ENCODE results near the gene RYK.
A peak's percentile ranks its signal among the peaks of the same experiment; 100 is the strongest.
"Not testable (repeated sequence)": the region's sequence is repeated elsewhere in the genome, so short reads cannot be mapped to it uniquely, and the experiment has no call there.

Gene RYK

GRCh38 chr3:134250717-134251220 lies at the start of gene RYK:
Gene RYK (minus strand): TSS chr3:134250859. CDS start chr3:134250654, 205 bp downstream.
- peak; percentile 66 to 90 for DNase-seq

- DNase-seq: no peak
Measured at GRCh38 chr3:134299888-134300206, 49.2 kb upstream of the RYK start.

DNA sequence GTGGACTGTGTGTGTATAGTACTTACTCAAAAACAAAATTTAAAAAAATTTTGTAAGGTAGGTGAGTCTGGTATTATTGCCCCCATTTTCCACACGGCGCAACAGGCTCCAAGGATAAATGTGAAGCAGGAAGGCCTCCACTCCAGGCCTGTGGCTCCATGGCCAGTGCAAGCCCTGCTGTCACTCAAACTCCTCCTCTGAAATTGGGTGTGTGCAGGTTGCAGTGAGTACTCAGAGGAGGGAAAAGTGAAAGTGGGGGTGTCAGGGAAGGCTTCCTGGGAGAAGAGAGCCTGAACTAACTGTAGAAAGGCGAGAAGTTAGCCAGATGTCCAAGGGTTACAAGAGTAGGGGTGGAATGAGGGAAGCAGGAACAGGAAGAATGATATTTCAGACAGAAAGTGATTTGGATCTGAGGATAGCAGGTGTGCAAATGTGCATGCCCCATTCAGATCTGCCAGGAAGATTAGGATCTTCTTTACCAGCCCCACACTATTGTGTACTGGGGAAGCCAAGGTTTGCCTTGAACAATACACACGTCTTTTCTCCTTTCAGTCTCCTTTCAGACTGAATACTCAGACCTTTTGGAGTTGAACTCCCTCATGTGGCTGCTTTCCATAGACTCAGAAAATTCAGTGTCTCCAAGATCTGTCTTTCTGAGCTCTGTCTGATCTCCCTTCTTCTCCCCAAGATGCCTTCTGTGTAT lies 48.7 kb upstream of the RYK start:
- DNase-seq: peak in 1 of 2 experiments; percentile 47

DNA sequence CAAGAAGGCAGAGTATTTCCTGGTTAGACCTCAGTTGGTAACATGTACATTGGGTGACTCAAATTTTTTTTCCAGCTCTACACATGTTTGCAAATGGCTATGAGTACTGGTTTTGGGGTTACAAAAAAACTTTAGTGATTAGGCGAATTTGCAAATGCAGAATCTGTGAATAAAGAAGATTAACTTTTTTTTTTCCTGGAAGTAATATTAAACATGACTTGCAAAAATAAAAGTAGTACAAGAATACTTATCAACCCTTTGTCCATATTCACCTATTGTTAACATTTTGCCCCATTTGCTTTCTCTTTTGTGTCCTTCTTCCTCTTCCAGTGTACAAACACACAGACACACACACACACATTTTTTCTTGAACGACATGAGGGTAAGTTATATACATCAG lies 47.6 kb upstream of the RYK start:
- DNase-seq: no peak

DNA sequence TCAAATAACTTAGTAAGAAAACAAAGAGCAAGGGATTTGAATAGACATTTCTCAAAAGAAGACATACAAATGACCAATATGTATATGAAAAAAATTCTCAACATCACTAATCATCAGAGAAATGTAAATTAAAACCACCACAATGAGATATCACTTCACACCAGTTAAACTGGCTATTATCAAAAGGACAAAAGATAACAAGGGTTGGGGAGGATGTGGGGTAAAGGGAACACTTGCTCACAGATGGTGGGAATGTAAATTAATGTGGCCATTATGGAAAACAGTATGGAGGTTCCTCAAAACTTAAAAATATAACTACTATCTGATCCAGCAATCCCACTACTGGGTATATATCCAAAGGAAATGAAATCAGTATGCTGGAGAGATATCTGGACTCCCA lies 46.0 kb upstream of the RYK start:
- no peak for DNase-seq

GRCh38 chr3:134295930-134296329 lies 45.3 kb upstream of the RYK start:
- no peak for DNase-seq

DNA sequence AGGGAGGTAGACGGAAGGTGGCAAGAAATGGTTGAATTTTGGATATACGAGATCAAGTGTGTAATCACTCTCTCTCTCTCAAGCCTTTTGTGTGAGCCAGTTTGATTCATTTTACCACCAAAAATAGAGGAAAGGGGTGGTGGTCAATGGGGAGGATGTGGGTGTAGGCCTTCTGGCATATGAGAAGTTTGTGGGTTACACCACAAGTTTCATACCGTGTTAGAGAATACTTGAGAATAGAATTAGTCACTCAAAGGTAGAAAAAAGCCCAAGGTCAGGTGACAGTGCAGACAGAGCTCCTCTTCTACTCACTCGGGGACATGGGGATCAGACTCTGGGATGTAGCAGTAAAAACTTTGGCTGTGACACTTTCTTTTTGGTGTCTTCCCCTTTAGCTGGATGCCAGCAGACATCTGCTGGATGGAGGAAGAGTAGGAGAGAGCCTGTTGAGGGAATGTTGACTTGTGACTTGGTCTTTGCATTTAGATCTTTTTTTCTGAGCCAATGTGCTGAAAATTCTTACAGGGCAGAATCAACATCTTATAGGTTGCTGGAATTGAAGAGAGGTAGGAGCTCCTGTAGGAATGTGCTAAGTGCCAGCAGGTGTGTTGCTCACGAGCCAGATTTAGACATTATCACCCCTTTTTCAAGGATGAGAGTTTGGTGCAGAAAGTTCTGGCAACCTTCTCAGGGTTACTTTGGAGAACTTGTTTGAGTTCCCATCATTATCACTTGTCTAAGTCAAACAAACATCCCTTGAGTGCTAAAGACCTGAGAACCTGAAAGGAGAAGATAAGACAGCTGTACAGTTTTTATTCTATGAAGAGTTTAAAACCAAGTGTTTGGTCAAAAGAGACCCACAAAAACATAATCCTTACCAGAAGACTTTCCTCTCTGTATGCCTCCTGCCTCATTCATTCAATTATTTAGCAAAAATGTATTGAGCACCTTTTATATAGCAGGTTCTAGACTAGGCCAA lies 43.9 kb upstream of the RYK start:
- DNase-seq: no peak

DNA sequence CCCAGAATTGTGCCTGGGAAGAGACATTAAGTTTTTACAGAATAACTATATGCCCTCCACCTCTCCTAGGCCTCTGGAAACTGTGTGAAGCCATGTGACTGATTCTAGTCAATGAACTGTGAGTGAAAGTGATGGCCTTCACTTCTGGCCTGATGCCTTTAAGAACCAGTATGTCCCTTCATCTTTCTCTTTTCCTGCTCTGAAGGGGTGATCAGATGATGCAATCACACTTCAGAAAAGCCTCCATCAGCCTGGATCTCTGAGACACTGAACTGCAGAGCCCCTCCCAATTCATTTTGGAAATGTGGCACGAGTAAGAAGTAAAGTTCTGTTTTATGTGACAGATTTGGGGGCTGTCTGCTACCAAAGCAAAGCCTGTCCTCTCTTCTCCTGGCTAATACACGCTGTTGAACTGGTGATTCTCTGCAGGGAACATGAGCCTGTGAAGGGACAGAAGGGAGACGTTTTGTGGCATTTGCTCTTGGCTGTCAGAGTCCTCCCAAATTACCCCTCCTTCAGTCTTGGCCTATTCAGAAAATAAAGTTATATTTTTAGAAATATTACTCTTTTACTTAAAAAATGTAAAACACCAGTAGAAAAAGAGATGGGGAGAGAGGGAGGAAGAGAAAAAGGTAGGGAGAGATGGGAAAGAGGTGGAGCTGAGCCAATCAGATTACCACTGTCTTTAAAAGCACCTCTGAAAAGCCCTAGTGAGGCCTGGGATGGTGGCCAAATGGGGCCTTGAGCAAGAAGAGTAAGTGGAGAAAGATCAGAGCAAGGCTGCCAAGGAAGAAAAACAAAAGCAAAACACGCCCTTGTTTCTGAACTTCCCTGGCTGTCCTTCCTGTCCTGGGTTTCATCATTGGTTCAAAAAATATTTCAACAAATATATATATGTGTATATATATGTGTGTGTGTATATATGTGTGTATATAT lies 40.9 kb upstream of the RYK start:
- DNase-seq: no peak

GRCh38 chr3:134287512-134287911 lies 36.9 kb upstream of the RYK start:
- DNase-seq: no peak

- no peak for DNase-seq
Measured at GRCh38 chr3:134284438-134284837, 33.8 kb upstream of the RYK start.

GRCh38 chr3:134282659-134283047 lies 32.0 kb upstream of the RYK start:
- no peak for DNase-seq

DNA sequence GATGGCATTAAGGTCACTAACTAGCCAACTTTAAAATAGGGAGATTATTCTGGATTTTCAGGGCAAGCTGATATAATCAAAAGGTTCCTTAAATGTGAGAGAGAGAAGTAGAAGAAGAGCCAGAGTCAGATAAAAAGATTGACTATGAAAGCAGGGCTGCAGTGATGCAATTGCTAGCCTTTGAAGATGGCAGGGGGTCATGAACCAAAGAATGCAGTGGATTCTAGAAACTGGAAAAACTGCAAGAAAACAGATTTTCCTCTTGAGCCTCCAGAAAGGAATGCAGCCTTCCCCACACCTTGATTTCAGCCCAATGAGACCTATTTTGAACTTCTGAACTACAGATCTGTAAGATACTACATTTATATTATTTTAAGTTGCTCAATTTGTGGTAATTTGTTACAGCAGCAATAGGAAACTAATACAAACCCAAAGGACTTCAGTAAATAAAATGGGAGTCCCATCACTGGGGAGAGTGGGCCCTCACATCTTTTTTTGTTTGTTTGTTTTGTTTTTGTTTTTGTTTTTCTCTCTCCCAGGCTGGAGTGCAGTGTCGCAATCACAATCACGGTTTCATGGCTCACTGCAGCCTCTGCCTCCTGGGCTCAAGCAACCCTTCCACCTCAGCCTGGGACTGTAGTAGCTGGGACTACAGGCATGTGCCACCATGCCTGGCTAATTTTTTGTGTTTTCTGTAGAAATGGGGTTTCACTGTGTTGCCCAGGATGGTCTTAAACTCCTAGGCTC lies 31.4 kb upstream of the RYK start:
- no peak for DNase-seq

- DNase-seq: no peak
Measured at GRCh38 chr3:134279466-134279865, 28.8 kb upstream of the RYK start.

DNA sequence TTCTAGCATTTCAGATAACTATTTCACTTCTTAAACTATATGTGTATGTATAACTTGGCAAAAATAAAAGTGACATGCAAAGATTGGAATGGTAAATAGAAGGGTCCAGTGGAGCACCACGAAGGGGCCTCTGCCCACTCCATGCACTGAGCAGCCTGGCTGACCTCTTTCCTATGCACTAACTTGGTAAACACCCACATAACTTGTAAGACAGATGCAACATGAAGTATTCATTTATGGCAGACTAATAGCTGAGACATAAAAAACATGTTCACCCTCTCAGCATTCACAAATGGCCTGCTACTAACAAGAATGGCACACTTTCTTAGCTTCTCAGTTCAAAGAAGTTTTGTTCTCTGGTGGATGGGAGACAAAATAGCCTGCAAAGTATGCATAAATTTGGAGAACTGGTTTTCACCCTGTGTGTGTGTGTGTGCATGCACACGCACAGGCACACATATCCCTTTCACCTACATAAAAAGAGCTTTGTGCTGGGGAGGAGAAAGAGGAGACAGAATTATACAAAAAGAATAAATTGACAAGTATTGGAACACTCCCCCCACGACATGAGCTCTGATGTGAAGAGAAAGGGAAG lies 26.5 kb upstream of the RYK start:
- no peak for DNase-seq

DNA sequence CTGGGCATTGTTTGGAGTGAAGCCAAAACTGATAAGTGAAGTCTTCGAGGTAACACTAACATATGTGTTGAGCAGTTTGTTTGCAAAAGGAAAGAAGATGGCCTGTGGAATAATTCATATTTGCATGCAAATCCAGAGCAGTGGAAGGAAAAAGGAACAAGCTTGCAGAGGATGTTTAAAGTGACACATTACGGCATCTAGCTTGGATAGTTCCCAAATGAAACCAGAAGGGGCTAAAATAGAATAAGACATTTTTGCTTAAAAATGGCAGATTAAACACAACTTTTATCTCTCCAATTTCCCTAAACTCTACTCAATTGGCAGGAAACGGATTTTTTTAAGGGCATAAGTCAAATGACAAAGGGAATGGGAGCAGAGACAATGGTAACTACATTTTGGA lies 25.4 kb upstream of the RYK start:
- DNase-seq: no peak

DNA sequence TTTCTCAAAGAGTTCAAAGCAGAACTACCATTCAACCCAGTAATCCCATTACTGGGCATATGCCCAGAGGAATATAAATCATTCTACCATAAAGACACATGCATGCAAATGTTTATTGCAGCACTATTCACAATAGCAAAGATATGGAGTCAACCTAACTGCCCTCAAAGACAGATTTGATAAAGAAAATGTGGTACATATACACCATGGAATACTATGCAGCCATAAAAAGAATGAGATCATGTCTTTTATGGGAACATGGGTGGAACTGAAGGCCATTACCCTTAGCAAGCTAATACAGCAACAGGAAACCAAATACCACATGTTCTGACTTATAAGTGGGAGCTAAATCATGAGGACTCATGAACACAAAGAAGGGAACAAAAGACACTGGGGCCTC lies 24.5 kb upstream of the RYK start:
- DNase-seq: not testable (repeated sequence)

DNA sequence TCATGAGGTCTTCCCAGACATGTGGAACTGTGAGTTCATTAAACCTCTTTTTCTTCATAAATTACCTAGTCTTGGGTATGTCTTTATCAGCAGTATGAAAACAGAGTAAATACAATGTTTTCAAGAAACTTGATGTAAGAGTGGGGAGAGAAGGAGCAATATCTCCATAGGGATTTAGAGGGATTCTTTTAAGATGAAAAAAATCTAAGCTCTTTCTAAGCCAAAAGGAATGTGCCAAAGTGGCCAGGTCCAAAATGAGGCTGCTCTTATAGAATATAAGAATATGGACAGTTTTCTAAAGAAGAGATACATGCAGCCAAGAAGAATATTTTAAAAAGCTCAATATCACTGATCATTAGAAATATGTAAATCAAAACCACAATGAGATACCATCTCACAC lies 23.9 kb upstream of the RYK start:
- DNase-seq: no peak

- DNase-seq: no peak
Measured at GRCh38 chr3:134267996-134268395, 17.3 kb upstream of the RYK start.

- peak; percentile 32 to 67 for DNase-seq
Measured at GRCh38 chr3:134260987-134261386, 10.3 kb upstream of the RYK start.

GRCh38 chr3:134258761-134259347 lies 8.2 kb upstream of the RYK start:
- no peak for DNase-seq

- no peak for DNase-seq
Measured at GRCh38 chr3:134255404-134255803, 4.7 kb upstream of the RYK start.

All from NCI-H526 (cell line).